DND-41 (cell line): ENCODE data around the gene AVPR1A.

ENCODE experiments used
- EZH2 ChIP-seq: IDR thresholded peaks from 3 replicates; pipeline ENCODE4 v1.6.1; 2012; ENCODE audit warnings: borderline replicate concordance, low read depth, mild to moderate bottlenecking, moderate library complexity, low read length, inconsistent platforms; ENCODE audit not compliant: severe bottlenecking
- TF ChIP-seq, protein P1 (sequence below): IDR thresholded peaks from 2 replicates; pipeline ENCODE4 v1.5.1; 2012; ENCODE audit warnings: borderline replicate concordance, low read length, moderate library complexity, mild to moderate bottlenecking; ENCODE audit not compliant: poor library complexity, severe bottlenecking; ENCODE audit errors: extremely low read depth

DNA sequence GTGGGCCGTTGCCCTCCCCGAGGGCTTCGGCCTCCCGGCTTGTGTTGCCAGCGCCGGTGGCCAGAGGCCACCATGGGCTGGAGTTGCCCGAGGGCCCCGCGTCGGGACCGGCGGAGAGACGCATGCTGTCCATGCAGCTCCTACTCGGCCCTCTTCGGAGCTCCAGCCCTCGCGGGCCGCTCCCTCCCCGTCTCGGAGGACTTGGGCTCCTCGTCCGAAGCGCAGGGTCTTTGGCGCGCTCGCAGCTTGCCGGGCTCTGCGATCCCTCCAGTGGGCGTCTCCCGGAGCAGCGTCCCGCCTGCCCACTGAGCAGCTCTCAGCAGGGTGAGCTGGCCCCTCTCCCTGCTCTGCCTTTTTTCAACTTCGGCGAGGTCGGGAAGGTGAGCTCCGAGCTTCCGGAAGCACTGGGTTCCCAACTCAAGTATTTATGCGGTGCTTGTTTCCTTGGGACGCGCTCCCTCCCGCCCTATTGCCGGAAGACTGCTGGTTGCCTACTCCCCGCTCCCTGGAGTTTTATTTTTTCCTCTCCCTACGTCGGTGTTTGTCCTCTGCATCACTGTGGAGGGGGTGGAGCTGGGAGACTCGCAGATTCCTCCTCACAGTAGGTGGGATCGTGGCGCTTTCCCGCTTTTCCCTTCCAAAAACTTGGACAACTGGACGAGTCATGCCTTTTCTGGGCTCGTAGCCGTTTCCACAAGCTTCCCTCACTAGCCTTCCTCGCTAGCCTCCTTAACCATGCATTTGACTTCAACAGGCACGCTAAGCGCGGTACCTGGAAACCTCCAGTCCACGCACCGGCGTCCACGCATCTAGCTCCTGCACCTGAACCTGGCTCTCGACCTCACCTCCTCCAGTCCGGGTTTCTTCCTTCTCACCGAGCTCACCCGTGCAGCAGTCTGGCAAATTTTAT lies at the start of gene AVPR1A:
- TF ChIP-seq, protein P1, sequence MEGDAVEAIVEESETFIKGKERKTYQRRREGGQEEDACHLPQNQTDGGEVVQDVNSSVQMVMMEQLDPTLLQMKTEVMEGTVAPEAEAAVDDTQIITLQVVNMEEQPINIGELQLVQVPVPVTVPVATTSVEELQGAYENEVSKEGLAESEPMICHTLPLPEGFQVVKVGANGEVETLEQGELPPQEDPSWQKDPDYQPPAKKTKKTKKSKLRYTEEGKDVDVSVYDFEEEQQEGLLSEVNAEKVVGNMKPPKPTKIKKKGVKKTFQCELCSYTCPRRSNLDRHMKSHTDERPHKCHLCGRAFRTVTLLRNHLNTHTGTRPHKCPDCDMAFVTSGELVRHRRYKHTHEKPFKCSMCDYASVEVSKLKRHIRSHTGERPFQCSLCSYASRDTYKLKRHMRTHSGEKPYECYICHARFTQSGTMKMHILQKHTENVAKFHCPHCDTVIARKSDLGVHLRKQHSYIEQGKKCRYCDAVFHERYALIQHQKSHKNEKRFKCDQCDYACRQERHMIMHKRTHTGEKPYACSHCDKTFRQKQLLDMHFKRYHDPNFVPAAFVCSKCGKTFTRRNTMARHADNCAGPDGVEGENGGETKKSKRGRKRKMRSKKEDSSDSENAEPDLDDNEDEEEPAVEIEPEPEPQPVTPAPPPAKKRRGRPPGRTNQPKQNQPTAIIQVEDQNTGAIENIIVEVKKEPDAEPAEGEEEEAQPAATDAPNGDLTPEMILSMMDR = no peak
- no peak for TF ChIP-seq EZH2
